Caco-2 (cell line): ENCODE results near the gene RTTN. TPM values are rescaled to one million over a fixed set of nuclear protein-coding genes. Genes with fewer than 3 reads are reported as not detected.
"Not testable (repeated sequence)": the region's sequence is repeated elsewhere in the genome, so short reads cannot be mapped to it uniquely, and the experiment has no call there.

Experiments used
- BruUV-seq: library from RNA; stranded (reverse); fragments of 400-500 nt; replicated peaks from 2 replicates; lab custom pipeline; 2021; lab: Mats Ljungman, UMichigan
- CTCF ChIA-PET: fragments of 300-600 bp; sonication (Branson Sonifier 250); formaldehyde crosslinking; loops from one replicate; lab custom pipeline; 2022; ENCODE audit warnings: antibody characterized with exemption; lab: Charles Lee
- POLR2A ChIA-PET: fragments of 300-600 bp; sonication (Branson Sonifier 250); formaldehyde crosslinking; loops from one replicate; lab custom pipeline; 2022; ENCODE audit warnings: antibody characterized with exemption; lab: Charles Lee
- DNase-seq, 2 experiments: peaks; one replicate each; pipeline versions ENCODE4 v3.0.0 to v3.0.0-alpha.2; 2020 to 2022
- H3K27me3 ChIP-seq: replicated peaks from 2 replicates; pipeline ENCODE4 v1.6.0; 2011; ENCODE audit warnings: low read length; ENCODE audit not compliant: control insufficient read depth, insufficient read depth
- H3K36me3 ChIP-seq: 2 replicates; pipeline ENCODE4 v1.5.1; 2011; ENCODE audit warnings: low read length; ENCODE audit not compliant: control insufficient read depth, insufficient read depth
- H3K4me1 ChIP-seq: fragments of 250-450 bp; sonication (Bioruptor Pico); 2 replicates; pipeline ENCODE4 v1.5.1; 2020; ENCODE audit warnings: mild to moderate bottlenecking
- H3K4me3 ChIP-seq: 2 replicates; pipeline ENCODE4 v1.5.1; 2011; ENCODE audit warnings: low read depth, mild to moderate bottlenecking, control low read depth, low read length
- H3K9me3 ChIP-seq: fragments of 250-450 bp; sonication (Bioruptor Pico); 2 replicates; pipeline ENCODE4 v1.5.1; 2020; ENCODE audit warnings: mild to moderate bottlenecking, moderate library complexity
- H3K27ac Mint-ChIP-seq: one replicate; pipeline ENCODE4 v1.8.0; 2022; ENCODE audit warnings: mixed read lengths; ENCODE audit not compliant: unreplicated experiment
- H3K27me3 Mint-ChIP-seq: one replicate; pipeline ENCODE4 v1.8.0; 2022; ENCODE audit warnings: mixed read lengths; ENCODE audit not compliant: insufficient read depth, unreplicated experiment
- H3K36me3 Mint-ChIP-seq: one replicate; pipeline ENCODE4 v1.8.0; 2022; ENCODE audit warnings: mild to moderate bottlenecking, mixed read lengths; ENCODE audit not compliant: insufficient read depth, unreplicated experiment
- H3K4me1 Mint-ChIP-seq: one replicate; pipeline ENCODE4 v1.8.0; 2022; ENCODE audit warnings: low read depth, mixed read lengths; ENCODE audit not compliant: unreplicated experiment
- H3K4me3 Mint-ChIP-seq: one replicate; pipeline ENCODE4 v1.8.0; 2022; ENCODE audit warnings: mild to moderate bottlenecking, moderate library complexity, mixed read lengths; ENCODE audit not compliant: unreplicated experiment
- H3K9me3 Mint-ChIP-seq: one replicate; pipeline ENCODE4 v1.8.0; 2022; ENCODE audit warnings: mixed read lengths; ENCODE audit not compliant: unreplicated experiment
- CTCF ChIP-seq, 2 experiments: fragments of 200-600 bp in 1 of 2; IDR thresholded peaks; 1 replicate in 1 of 2; 2 replicates in 1 of 2; pipeline versions ENCODE4 v1.5.1 to v1.8.0; 2011 to 2022; ENCODE audit warnings: antibody characterized with exemption in 1 of 2, control low read depth in 1 of 2, inconsistent platforms in 1 of 2, low read depth in 1 of 2, low read length in 1 of 2, mild to moderate bottlenecking in 1 of 2, moderate library complexity in 1 of 2; ENCODE audit not compliant: insufficient read depth in 1 of 2, severe bottlenecking in 1 of 2, unreplicated experiment in 1 of 2
- intact Hi-C: fragments of 100-400 bp; cut with micrococcal nuclease; formaldehyde crosslinking; loops from one replicate; pipeline ENCODE4 v1.10.0; 2022; ENCODE audit not compliant: unreplicated experiment
- total RNA-seq: library from RNA; stranded (reverse); gene quantifications from 2 replicates; pipeline ENCODE4 v1.2.3, GENCODE V29; 2022

Gene RTTN
- total RNA-seq, 1 experiment from 2014 or later, result 14.6 TPM

- intact Hi-C loops, result no loop called here
- H3K27ac Mint-ChIP-seq, result no peak overlapping the region
- ChIA-PET POLR2A (no interaction called here), CTCF (no interaction called here)
- no peak for DNase-seq
- Histone ChIP-seq H3K27me3 (no peaks in the 10 kb centered on the region), H3K9me3 (no peaks in the 10 kb centered on the region), H3K4me3 (no peak overlapping the region), H3K36me3 (no peaks in the 10 kb centered on the region), H3K4me1 (no peaks in the 10 kb centered on the region)
- no peaks in the 10 kb centered on the region for H3K27me3 Mint-ChIP-seq
- BruUV-seq, result no TSS peak
- no peaks in the 10 kb centered on the region for H3K9me3 Mint-ChIP-seq
- H3K36me3 Mint-ChIP-seq, result no peaks in the 10 kb centered on the region
- no peak for TF ChIP-seq CTCF (IDR thresholded peaks at IDR 0.05; ENCODE audit: insufficient read depth in 1 of 2, low read depth in 1 of 2, low read length in 1 of 2, severe bottlenecking in 1 of 2, unreplicated experiment in 1 of 2)
- H3K4me3 Mint-ChIP-seq, result no peak overlapping the region
- no peaks in the 10 kb centered on the region for H3K4me1 Mint-ChIP-seq
Measured at GRCh38 chr18:70249118-70249517, 43.6 kb upstream of the RTTN start.

GRCh38 chr18:70246061-70246466, 40.6 kb upstream of the RTTN start:
- no peak overlapping the region for H3K4me3 ChIP-seq
- ChIA-PET POLR2A (no interaction called here), CTCF (no interaction called here)
- no peak for TF ChIP-seq CTCF (IDR thresholded peaks at IDR 0.05; ENCODE audit: insufficient read depth in 1 of 2, low read depth in 1 of 2, low read length in 1 of 2, severe bottlenecking in 1 of 2, unreplicated experiment in 1 of 2)
- no peaks in the 10 kb centered on the region for H3K4me1 ChIP-seq
- no peak overlapping the region for H3K4me3 Mint-ChIP-seq
- no peaks in the 10 kb centered on the region for H3K27me3 ChIP-seq
- H3K9me3 ChIP-seq, result no peaks in the 10 kb centered on the region
- H3K36me3 ChIP-seq, result no peaks in the 10 kb centered on the region
- H3K27ac Mint-ChIP-seq, result no peak overlapping the region
- no peaks in the 10 kb centered on the region for H3K9me3 Mint-ChIP-seq
- no peaks in the 10 kb centered on the region for H3K27me3 Mint-ChIP-seq
- intact Hi-C loops, result no loop called here
- H3K4me1 Mint-ChIP-seq, result no peaks in the 10 kb centered on the region
- no TSS peak for BruUV-seq
- DNase-seq, result no peak
- no peaks in the 10 kb centered on the region for H3K36me3 Mint-ChIP-seq

GRCh38 chr18:70243131-70243929, 37.8 kb upstream of the RTTN start:
- H3K36me3 ChIP-seq, result no peaks in the 10 kb centered on the region
- Mint-ChIP-seq H3K36me3 (no peaks in the 10 kb centered on the region), H3K27me3 (no peaks in the 10 kb centered on the region), H3K4me1 (no peaks in the 10 kb centered on the region), H3K9me3 (peaks cover under 1% of the 10 kb centered on the region), H3K4me3 (no peak overlapping the region), H3K27ac (peak overlapping the region; percentile 25)
- H3K27me3 ChIP-seq, result no peaks in the 10 kb centered on the region
- intact Hi-C loops, result no loop called here
- CTCF ChIA-PET, result no interaction called here
- no peaks in the 10 kb centered on the region for H3K4me1 ChIP-seq
- TF ChIP-seq CTCF (IDR thresholded peaks at IDR 0.05; ENCODE audit: insufficient read depth in 1 of 2, low read depth in 1 of 2, low read length in 1 of 2, severe bottlenecking in 1 of 2, unreplicated experiment in 1 of 2), result no peak
- H3K4me3 ChIP-seq, result no peak overlapping the region
- no TSS peak for BruUV-seq
- DNase-seq, result peak; percentile 8 to 43
- POLR2A ChIA-PET, result no interaction called here
- H3K9me3 ChIP-seq, result no peaks in the 10 kb centered on the region

- DNase-seq, CTCF ChIA-PET, POLR2A ChIA-PET, H3K4me3 Mint-ChIP-seq, H3K9me3 ChIP-seq, H3K4me3 ChIP-seq, H3K36me3 ChIP-seq, H3K27ac Mint-ChIP-seq, H3K4me1 ChIP-seq, H3K36me3 Mint-ChIP-seq, intact Hi-C loops, H3K4me1 Mint-ChIP-seq, H3K9me3 Mint-ChIP-seq, H3K27me3 Mint-ChIP-seq, BruUV-seq, H3K27me3 ChIP-seq: not testable (repeated sequence)
Measured at GRCh38 chr18:70236921-70237320, 31.4 kb upstream of the RTTN start.
